ENCODE measurements around the gene ZNF750.

Gene ZNF750

DNA sequence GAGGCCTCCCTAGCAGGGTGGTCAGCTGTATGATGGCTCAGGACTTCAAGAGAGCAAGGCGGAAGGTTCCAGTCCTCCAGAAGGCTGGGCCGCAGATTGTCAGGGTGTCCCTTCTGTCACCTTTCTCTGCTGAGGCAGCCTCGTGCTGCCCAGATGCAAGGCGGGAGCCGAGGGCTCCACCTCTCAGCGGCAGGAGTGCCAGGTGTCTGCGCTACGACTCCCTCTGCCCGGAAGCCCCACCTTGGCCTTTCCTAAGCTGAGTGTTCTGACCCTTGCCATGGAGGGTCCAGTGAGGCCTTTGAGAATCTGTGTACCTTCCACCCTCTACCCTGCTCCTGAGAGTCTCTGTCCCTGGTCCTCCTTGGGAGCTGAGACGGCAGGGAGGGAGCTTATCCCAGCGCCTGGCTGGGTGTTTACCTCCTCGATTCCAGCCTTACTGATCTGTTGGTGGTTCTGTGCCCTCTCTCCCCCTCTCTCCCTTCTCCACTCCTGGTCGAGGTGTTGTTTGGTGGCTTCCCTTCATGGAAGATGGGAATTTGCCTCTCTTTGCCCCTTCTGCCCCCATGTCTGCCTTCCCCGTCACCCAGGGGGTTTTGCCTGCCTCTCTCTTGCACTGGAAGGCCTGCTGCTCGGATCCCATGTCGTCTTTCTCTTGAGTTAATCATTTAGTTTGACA lies 2.2 kb upstream of the ZNF750 start:
- TF ChIP-seq, protein P1, sequence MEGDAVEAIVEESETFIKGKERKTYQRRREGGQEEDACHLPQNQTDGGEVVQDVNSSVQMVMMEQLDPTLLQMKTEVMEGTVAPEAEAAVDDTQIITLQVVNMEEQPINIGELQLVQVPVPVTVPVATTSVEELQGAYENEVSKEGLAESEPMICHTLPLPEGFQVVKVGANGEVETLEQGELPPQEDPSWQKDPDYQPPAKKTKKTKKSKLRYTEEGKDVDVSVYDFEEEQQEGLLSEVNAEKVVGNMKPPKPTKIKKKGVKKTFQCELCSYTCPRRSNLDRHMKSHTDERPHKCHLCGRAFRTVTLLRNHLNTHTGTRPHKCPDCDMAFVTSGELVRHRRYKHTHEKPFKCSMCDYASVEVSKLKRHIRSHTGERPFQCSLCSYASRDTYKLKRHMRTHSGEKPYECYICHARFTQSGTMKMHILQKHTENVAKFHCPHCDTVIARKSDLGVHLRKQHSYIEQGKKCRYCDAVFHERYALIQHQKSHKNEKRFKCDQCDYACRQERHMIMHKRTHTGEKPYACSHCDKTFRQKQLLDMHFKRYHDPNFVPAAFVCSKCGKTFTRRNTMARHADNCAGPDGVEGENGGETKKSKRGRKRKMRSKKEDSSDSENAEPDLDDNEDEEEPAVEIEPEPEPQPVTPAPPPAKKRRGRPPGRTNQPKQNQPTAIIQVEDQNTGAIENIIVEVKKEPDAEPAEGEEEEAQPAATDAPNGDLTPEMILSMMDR (IDR thresholded peaks at IDR 0.05; ENCODE audit: extremely low read depth, insufficient read depth, missing control alignments): no peak
- DNase-seq (ENCODE audit: low spot score): no peak
- in situ Hi-C loops (cut with MboI; ENCODE audit: low pct_unique_long_range_greater_than_20kb, low sequenced_read_pairs, unreplicated experiment): no loop called here

DNA sequence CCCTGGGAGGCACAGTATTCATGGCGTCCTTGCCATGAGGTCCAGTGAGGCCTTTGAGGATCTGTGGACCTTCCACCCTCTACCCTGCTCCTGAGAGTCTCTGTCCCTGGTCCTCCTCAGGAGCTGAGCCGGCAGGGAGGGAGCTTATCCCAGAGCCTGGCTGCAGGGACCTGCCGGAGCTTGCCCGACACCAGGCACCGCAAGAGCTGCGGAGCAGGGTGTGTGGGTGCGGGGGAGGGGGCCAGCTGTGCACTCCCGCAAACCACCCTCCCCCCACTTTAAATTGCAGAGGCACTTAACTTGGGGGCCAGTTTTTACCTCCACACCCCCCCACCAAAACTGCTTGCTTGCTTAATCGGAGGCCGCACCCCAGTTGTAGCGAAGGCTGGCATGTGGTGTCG lies 609 bp upstream of the ZNF750 start:
- in situ Hi-C loops (cut with MboI; ENCODE audit: low pct_unique_long_range_greater_than_20kb, low sequenced_read_pairs, unreplicated experiment): no loop called here
- TF ChIP-seq, protein P1 (IDR thresholded peaks at IDR 0.05; ENCODE audit: extremely low read depth, insufficient read depth, missing control alignments): no peak
- DNase-seq (ENCODE audit: low spot score): no peak

DNA sequence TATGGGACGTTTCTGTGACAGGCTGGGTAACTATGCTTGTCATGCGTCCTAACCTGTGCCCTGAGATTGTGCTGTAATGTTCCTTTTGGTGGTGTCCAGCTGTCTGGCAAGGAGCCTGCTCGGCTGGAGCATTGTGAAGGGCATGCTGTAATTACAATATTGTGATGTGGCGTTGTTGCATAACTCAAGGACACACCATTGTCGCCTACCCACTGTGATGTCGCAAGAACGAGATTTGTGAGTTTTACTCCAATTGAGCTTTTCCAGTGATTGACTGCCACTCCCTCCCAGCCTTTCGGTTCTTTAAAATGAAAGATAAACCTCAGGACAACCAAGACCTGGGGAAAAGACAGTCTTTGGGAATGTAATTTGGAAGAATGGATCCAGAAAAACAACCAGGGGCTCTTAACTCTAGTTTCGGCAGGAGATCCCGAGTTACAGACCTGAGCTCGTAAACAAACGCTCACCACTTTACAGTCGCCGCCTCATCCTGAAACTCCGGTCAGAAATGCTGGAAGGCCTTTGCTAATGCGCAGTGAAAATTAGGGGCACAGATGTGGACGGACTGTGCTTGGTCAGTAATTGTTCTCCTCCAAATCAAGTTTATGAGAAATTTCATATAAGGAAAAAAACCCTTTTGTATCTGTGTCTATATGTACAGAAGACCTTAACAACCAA lies 1.3 kb downstream of the ZNF750 start:
- in situ Hi-C loops (cut with MboI; ENCODE audit: low pct_unique_long_range_greater_than_20kb, low sequenced_read_pairs, unreplicated experiment): no loop called here
- DNase-seq (ENCODE audit: low spot score): no peak
- TF ChIP-seq, protein P1 (IDR thresholded peaks at IDR 0.05; ENCODE audit: extremely low read depth, insufficient read depth, missing control alignments): no peak

DNA sequence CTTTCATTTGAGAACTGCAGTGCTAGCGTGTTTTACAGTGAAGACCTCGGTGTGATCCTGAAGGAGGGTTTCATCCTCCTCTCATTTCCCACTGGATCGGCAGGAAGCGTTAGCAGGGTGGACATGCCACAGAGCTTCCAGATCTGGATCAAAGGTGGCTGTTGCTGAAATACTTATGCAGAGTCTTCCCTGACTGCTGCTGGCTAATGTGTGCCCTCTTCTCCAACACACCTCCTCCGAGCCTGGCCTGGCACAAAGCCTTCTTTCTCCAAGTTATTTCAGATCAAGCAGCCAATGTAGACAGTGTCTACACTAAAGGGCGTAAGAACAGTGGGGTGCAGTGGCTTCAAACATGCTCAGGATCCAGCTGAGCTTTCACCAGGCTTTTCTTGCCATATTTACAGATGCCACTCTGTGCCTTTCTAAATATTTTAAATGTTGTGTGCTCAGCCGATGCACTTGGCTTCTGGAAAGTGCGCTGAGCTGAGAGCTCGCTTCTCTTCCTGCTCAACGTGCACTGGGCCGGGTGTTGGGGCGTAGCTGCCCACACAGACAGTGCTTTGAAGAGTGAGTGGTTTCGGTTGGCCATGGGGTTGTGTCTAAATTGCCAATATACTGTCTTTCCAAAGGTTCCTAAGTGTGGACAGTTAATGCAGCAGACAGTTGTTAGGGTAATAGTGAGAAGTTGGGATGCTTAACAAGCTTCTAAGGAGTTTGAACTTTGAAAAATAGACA lies 2.1 kb downstream of the ZNF750 start:
- in situ Hi-C loops (cut with MboI; ENCODE audit: low pct_unique_long_range_greater_than_20kb, low sequenced_read_pairs, unreplicated experiment): no loop called here
- TF ChIP-seq, protein P1 (IDR thresholded peaks at IDR 0.05; ENCODE audit: extremely low read depth, insufficient read depth, missing control alignments): no peak
- DNase-seq (ENCODE audit: low spot score): no peak

- in situ Hi-C loops (cut with MboI; ENCODE audit: low pct_unique_long_range_greater_than_20kb, low sequenced_read_pairs, unreplicated experiment): no loop called here
- DNase-seq (ENCODE audit: low spot score): no peak
- TF ChIP-seq, protein P1 (IDR thresholded peaks at IDR 0.05; ENCODE audit: extremely low read depth, insufficient read depth, missing control alignments): no peak
Measured at GRCh38 chr17:82836823-82837357, 2.9 kb downstream of the ZNF750 start.

- TF ChIP-seq, protein P1 (IDR thresholded peaks at IDR 0.05; ENCODE audit: extremely low read depth, insufficient read depth, missing control alignments): no peak
- in situ Hi-C loops (cut with MboI; ENCODE audit: low pct_unique_long_range_greater_than_20kb, low sequenced_read_pairs, unreplicated experiment): no loop called here
- no peak for DNase-seq (ENCODE audit: low spot score)
Measured at GRCh38 chr17:82835766-82836512, 3.9 kb downstream of the ZNF750 start.
